HG02610 (cell line): ENCODE results near the gene FHOD3.

Experiments
- ATAC-seq: cut with Tn5 transposase; IDR thresholded peaks from one replicate; pipeline ENCODE4 v1.9.1; 2021; ENCODE audit warnings: mild to moderate bottlenecking, moderate library complexity; ENCODE audit not compliant: unreplicated experiment

Gene FHOD3

GRCh38 chr18:36680042-36680441 is 382.5 kb downstream of the FHOD3 start:
- no peak for ATAC-seq

- no peak for ATAC-seq
Observed at GRCh38 chr18:36685580-36685979, 388.1 kb downstream of the FHOD3 start.

- peak; percentile 63 for ATAC-seq
Observed at GRCh38 chr18:36688020-36688965, 390.8 kb downstream of the FHOD3 start.

- ATAC-seq = no peak
Observed at GRCh38 chr18:36692371-36692770, 394.9 kb downstream of the FHOD3 start.

GRCh38 chr18:36692921-36693332 is 395.4 kb downstream of the FHOD3 start:
- ATAC-seq = no peak

- no peak for ATAC-seq
Observed at GRCh38 chr18:36693931-36694620, 396.6 kb downstream of the FHOD3 start.

GRCh38 chr18:36695806-36696205 is 398.3 kb downstream of the FHOD3 start:
- no peak for ATAC-seq

- ATAC-seq = no peak
Observed at GRCh38 chr18:36697905-36698304, 400.4 kb downstream of the FHOD3 start.

GRCh38 chr18:36700955-36701354 is 403.4 kb downstream of the FHOD3 start:
- ATAC-seq = no peak

GRCh38 chr18:36702401-36703013 is 405.0 kb downstream of the FHOD3 start:
- no peak for ATAC-seq

- no peak for ATAC-seq
Observed at GRCh38 chr18:36704156-36704555, 406.6 kb downstream of the FHOD3 start.

- ATAC-seq = no peak
Observed at GRCh38 chr18:36706134-36706881, 408.8 kb downstream of the FHOD3 start.

- no peak for ATAC-seq
Observed at GRCh38 chr18:36708366-36708765, 410.9 kb downstream of the FHOD3 start.

GRCh38 chr18:36709315-36709714 is 411.8 kb downstream of the FHOD3 start:
- ATAC-seq = no peak

- no peak for ATAC-seq
Observed at GRCh38 chr18:36711014-36711725, 413.7 kb downstream of the FHOD3 start.

GRCh38 chr18:36711813-36712444 is 414.4 kb downstream of the FHOD3 start:
- no peak for ATAC-seq

- no peak for ATAC-seq
Observed at GRCh38 chr18:36714476-36714875, 417.0 kb downstream of the FHOD3 start.

GRCh38 chr18:36717422-36718110 is 420.1 kb downstream of the FHOD3 start:
- ATAC-seq = no peak

- no peak for ATAC-seq
Observed at GRCh38 chr18:36718705-36719328, 421.3 kb downstream of the FHOD3 start.
